A673 (cell line): ENCODE measurements around the gene PEX5L.

Source experiments
- CTCF ChIP-seq: fragments of 300-800, 200-600 bp; sonication (generic); conservative IDR thresholded peaks from 2 replicates; pipeline ENCODE4 v1.5.1; 2017; ENCODE audit warnings: low read depth, mild to moderate bottlenecking, antibody characterized with exemption, low read length, moderate library complexity, mixed read lengths
- EZH2 ChIP-seq: fragments of 200-600 bp; sonication (generic); IDR thresholded peaks from 2 replicates; pipeline ENCODE4 v1.6.1; 2017; ENCODE audit warnings: borderline replicate concordance, low read depth, mild to moderate bottlenecking, mixed read lengths, antibody characterized with exemption, low read length; ENCODE audit not compliant: poor library complexity, severe bottlenecking

- TF ChIP-seq CTCF = no peak
- no peak for TF ChIP-seq EZH2
These were observed 24.8 kb downstream of the PEX5L start for GRCh38 chr3:180011927-180012326.
